HepG2 (cell line): Measurements from ENCODE around the gene RFTN1. TPM values are rescaled to one million over a fixed set of nuclear protein-coding genes. Genes with fewer than 3 reads are reported as not detected.

Experiments used
- ATAC-seq: fragments of 200-7000 bp; cut with Tn5 transposase; 3 replicates; pipeline ENCODE4 v1.9.1; 2020; ENCODE audit warnings: mild to moderate bottlenecking, moderate library complexity
- BruUV-seq: library from RNA; stranded (reverse); fragments of 400-500 nt; replicated peaks from 2 replicates; lab custom pipeline; 2021; lab: Mats Ljungman, UMichigan
- CTCF ChIA-PET: fragments of 300-600 bp; formaldehyde crosslinking; extraction: SDS; loops from one replicate; lab custom pipeline; 2021; ENCODE audit warnings: low total read pairs, inconsistent platforms, low intra/inter-chr PET ratio; lab: Yijun Ruan, JAX
- POLR2A ChIA-PET: fragments of 350-600 bp; sonication (Branson Sonifier 250); formaldehyde crosslinking; loops from one replicate; lab custom pipeline; 2020; ENCODE audit warnings: antibody characterized with exemption, inconsistent platforms; lab: Yijun Ruan, JAX
- DNase-seq: peaks from one replicate; pipeline ENCODE4 v3.0.0-alpha.2; 2015; ENCODE audit warnings: low spot score
- FAIRE-seq: peaks from 3 replicates; lab custom pipeline; 2011; peaks lifted over from hg19 to GRCh38; lab: Jason Lieb, UNC
- H2AFZ ChIP-seq: one replicate; pipeline ENCODE4 v1.6.1; 2011; ENCODE audit warnings: low read length, inconsistent platforms
- H3K27ac ChIP-seq: fragments of 300-600 bp; 3 replicates; pipeline ENCODE4 v1.8.0; 2011; ENCODE audit warnings: mixed run types, mild to moderate bottlenecking, mixed read lengths, low read length, inconsistent platforms; ENCODE audit not compliant: insufficient read depth; ENCODE audit errors: extremely low read length
- H3K27me3 ChIP-seq, 2 experiments: fragments of 200-600 bp in 1 of 2; 2 replicates in 1 of 2; 3 replicates in 1 of 2; pipeline versions ENCODE4 v1.6.0 to v1.8.0; 2011; ENCODE audit warnings: low read length in 2 of 2, mild to moderate bottlenecking in 2 of 2, moderate library complexity in 2 of 2, inconsistent platforms in 1 of 2; ENCODE audit not compliant: insufficient read depth in 2 of 2, control insufficient read depth in 1 of 2
- H3K36me3 ChIP-seq, 2 experiments: fragments of 200-600 bp in 1 of 2; replicated peaks in 1 of 2; 2 replicates in 1 of 2; 3 replicates in 1 of 2; pipeline versions ENCODE4 v1.5.1 to v1.8.0; 2011; ENCODE audit warnings: low read length in 2 of 2, inconsistent platforms in 1 of 2; ENCODE audit not compliant: insufficient read depth in 2 of 2, control insufficient read depth in 1 of 2
- H3K4me1 ChIP-seq: 2 replicates; pipeline ENCODE4 v1.5.1; 2012; ENCODE audit warnings: low read length, inconsistent platforms; ENCODE audit not compliant: insufficient read depth
- H3K4me2 ChIP-seq: 2 replicates; pipeline ENCODE4 v1.6.0; 2011; ENCODE audit warnings: low read depth, low read length, inconsistent platforms
- H3K4me3 ChIP-seq, 3 experiments: fragments of 200-600 bp in 1 of 3; sonication (generic), shearing (Covaris generic) in 1 of 3; replicated peaks in 1 of 3; 2 replicates each; pipeline ENCODE4 v1.5.1; 2011 to 2016; ENCODE audit warnings: low read length in 3 of 3, inconsistent platforms in 2 of 3, low read depth in 2 of 3, mild to moderate bottlenecking in 2 of 3, control low read depth in 1 of 3, mixed read lengths in 1 of 3; ENCODE audit not compliant: insufficient read depth in 1 of 3
- H3K79me2 ChIP-seq: one replicate; pipeline ENCODE4 v1.6.1; 2011; ENCODE audit warnings: low read length, inconsistent platforms; ENCODE audit not compliant: insufficient read depth
- H3K9ac ChIP-seq: 2 replicates; pipeline ENCODE4 v1.6.0; 2011; ENCODE audit warnings: mild to moderate bottlenecking, low read depth, low read length, inconsistent platforms; ENCODE audit not compliant: insufficient read depth
- H3K9me3 ChIP-seq: 2 replicates; pipeline ENCODE4 v1.5.1; 2012; ENCODE audit warnings: mild to moderate bottlenecking, low read length
- H4K20me1 ChIP-seq: 2 replicates; pipeline ENCODE4 v1.6.0; 2011; ENCODE audit warnings: inconsistent platforms, mild to moderate bottlenecking, low read length, moderate library complexity; ENCODE audit not compliant: insufficient read depth
- EEA1 ChIP-seq: sonication (generic); formaldehyde crosslinking; IDR thresholded peaks from 2 replicates; pipeline ENCODE4 v1.5.1; 2020; ENCODE audit warnings: mild to moderate bottlenecking, missing genetic modification reagents, borderline replicate concordance
- ESRRA ChIP-seq: sonication (generic); formaldehyde crosslinking; IDR thresholded peaks from 2 replicates; pipeline ENCODE4 v1.5.1; 2020; ENCODE audit warnings: mild to moderate bottlenecking, low read depth, missing genetic modification reagents
- FOSL1 ChIP-seq: sonication (generic); formaldehyde crosslinking; IDR thresholded peaks from 2 replicates; pipeline ENCODE4 v1.9.0; 2021; ENCODE audit warnings: missing genetic modification reagents, borderline replicate concordance
- KDM2A ChIP-seq: sonication (generic); formaldehyde crosslinking; IDR thresholded peaks from 2 replicates; pipeline ENCODE4 v1.4.0; 2020; ENCODE audit warnings: low read depth, missing genetic modification reagents, borderline replicate concordance
- KLF16 ChIP-seq, 2 experiments: sonication (generic) in 1 of 2; formaldehyde crosslinking in 1 of 2; IDR thresholded peaks; 2 replicates each; pipeline versions ENCODE4 v1.6.1 to v1.8.0; 2016 to 2023; ENCODE audit warnings: missing genetic modification reagents in 2 of 2, missing compliant biosample characterization in 1 of 2
- MEF2D ChIP-seq: sonication (generic); formaldehyde crosslinking; IDR thresholded peaks from 2 replicates; pipeline ENCODE4 v1.5.1; 2020; ENCODE audit warnings: mild to moderate bottlenecking, missing genetic modification reagents
- NFYB ChIP-seq: sonication (generic); formaldehyde crosslinking; IDR thresholded peaks from 2 replicates; pipeline ENCODE4 v1.4.0; 2020; ENCODE audit warnings: missing genetic modification reagents
- PAF1 ChIP-seq: IDR thresholded peaks from 2 replicates; pipeline ENCODE4 v1.6.1; 2016; ENCODE audit warnings: missing genetic modification reagents, missing compliant biosample characterization
- PLRG1 ChIP-seq: fragments of 450-650 bp; conservative IDR thresholded peaks from 2 replicates; pipeline ENCODE4 v1.6.1; 2016
- PTBP1 ChIP-seq: fragments of 200-400 bp; formaldehyde crosslinking; IDR thresholded peaks from 2 replicates; pipeline ENCODE4 v1.6.1; 2018; ENCODE audit warnings: low read length, low read depth; ENCODE audit not compliant: poor library complexity, severe bottlenecking
- RCOR2 ChIP-seq: IDR thresholded peaks from 2 replicates; pipeline ENCODE4 v1.6.1; 2016; ENCODE audit warnings: missing biosample characterization, missing genetic modification reagents
- SP2 ChIP-seq: sonication (generic); formaldehyde crosslinking; IDR thresholded peaks from 2 replicates; pipeline ENCODE4 v1.5.1; 2020; ENCODE audit warnings: mild to moderate bottlenecking, missing genetic modification reagents
- THYN1 ChIP-seq: sonication (generic); formaldehyde crosslinking; IDR thresholded peaks from 2 replicates; pipeline ENCODE4 v1.8.1; 2023; ENCODE audit warnings: low read depth, mild to moderate bottlenecking, moderate library complexity, missing genetic modification reagents, borderline replicate concordance
- XRCC5 ChIP-seq: fragments of 200-400 bp; formaldehyde crosslinking; optimal IDR thresholded peaks from 2 replicates; pipeline ENCODE3; 2017; ENCODE audit warnings: mild to moderate bottlenecking, low read length
- ZNF205 ChIP-seq: IDR thresholded peaks from 2 replicates; pipeline ENCODE4 v1.6.1; 2018; ENCODE audit warnings: missing biosample characterization, missing genetic modification reagents
- ZNF383 ChIP-seq: sonication (generic); formaldehyde crosslinking; IDR thresholded peaks from 2 replicates; pipeline ENCODE4 v1.4.0; 2020; ENCODE audit warnings: missing genetic modification reagents, mild to moderate bottlenecking, borderline replicate concordance
- ZNF446 ChIP-seq: sonication (generic); formaldehyde crosslinking; IDR thresholded peaks from 2 replicates; pipeline ENCODE4 v1.5.0; 2020; ENCODE audit warnings: mild to moderate bottlenecking, missing genetic modification reagents
- ZNF451 ChIP-seq: sonication (generic); formaldehyde crosslinking; IDR thresholded peaks from 2 replicates; pipeline ENCODE4 v1.5.0; 2020; ENCODE audit warnings: mild to moderate bottlenecking, missing genetic modification reagents
- ZNF510 ChIP-seq: sonication (generic); formaldehyde crosslinking; IDR thresholded peaks from 2 replicates; pipeline ENCODE4 v1.4.0; 2020; ENCODE audit warnings: low read depth, mild to moderate bottlenecking, missing genetic modification reagents
- ZNF569 ChIP-seq: sonication (generic); formaldehyde crosslinking; IDR thresholded peaks from 2 replicates; pipeline ENCODE4 v1.5.0; 2020; ENCODE audit warnings: mild to moderate bottlenecking, missing genetic modification reagents, moderate library complexity, borderline replicate concordance
- ZNF781 ChIP-seq: sonication (generic); formaldehyde crosslinking; IDR thresholded peaks from 2 replicates; pipeline ENCODE4 v1.5.1; 2020; ENCODE audit warnings: borderline replicate concordance, mild to moderate bottlenecking, missing genetic modification reagents; ENCODE audit errors: not compliant biosample characterization
- WGBS: methylation state at CpG from one replicate; pipeline ENCODE4 v1.1.6; 2017; ENCODE audit warnings: low lambda C conversion rate; 5-methylcytosine and 5-hydroxymethylcytosine counted together
- in situ Hi-C: cut with HindIII; loops from 2 replicates; pipeline ENCODE4 v1.10.0; 2017; ENCODE audit warnings: low pct_unique_long_range_greater_than_20kb; ENCODE audit not compliant: extremely low pct_ligation_motif_present
- intact Hi-C: fragments of 100-400 bp; cut with micrococcal nuclease; formaldehyde crosslinking; loops from one replicate; pipeline ENCODE4 v1.10.0; 2022; ENCODE audit not compliant: unreplicated experiment
- polyA plus RNA-seq, 8 experiments: library from polyadenylated mRNA; depleted of rRNA in 3 of 8; stranded (reverse) in 7 of 8; unstranded in 1 of 8; fragments of >200 nt; fragmentation: Illumina TruSeq in 4 of 8; extraction: Trizol in 4 of 8; gene quantifications; 2 replicates each; pipeline versions ENCODE4 v1.2.1 to v1.2.3, GENCODE V29; 2011 to 2016; ENCODE audit warnings: low read depth in 4 of 8, missing spikeins in 1 of 8, mixed read lengths in 1 of 8; ENCODE audit not compliant: insufficient read depth in 1 of 8
- total RNA-seq, 5 experiments: library from RNA; depleted of rRNA; stranded (reverse); fragments of >200 nt; fragmentation: Illumina TruSeq; extraction: Trizol; gene quantifications; 2 replicates each; pipeline ENCODE4 v1.2.3, GENCODE V29; 2016; ENCODE audit warnings: low read depth in 1 of 5
- TF ChIP-seq, protein P1 (sequence below): sonication (generic); formaldehyde crosslinking; IDR thresholded peaks from 2 replicates; pipeline ENCODE4 v1.8.1; 2022; ENCODE audit warnings: mild to moderate bottlenecking, missing genetic modification reagents

Gene RFTN1
- total and polyA plus RNA-seq, 2 of the 13 experiments (the other 11 are each of a cell fraction or from before 2014, with no cell fraction given): not detected

DNA sequence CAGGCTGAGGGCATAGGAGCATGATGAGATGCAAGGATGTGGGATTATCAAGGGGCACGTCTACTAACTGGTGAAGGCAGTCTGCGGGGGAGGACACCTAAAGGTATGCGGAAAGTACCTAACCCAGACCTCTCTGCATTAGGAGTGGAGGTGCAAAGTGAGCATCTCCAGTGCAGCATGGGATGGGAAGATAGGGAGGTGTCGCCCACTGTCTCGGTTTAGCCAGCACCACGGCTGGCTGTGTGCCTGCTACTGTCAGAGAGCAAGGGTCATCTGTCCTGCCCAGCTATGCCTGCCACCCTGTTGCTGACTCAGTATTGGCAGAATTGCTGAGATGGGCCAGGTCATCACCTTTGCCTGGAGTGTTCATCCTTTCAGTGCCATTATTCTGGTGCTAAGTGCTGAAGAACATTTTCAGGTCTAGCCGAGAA, 208.4 kb downstream of the RFTN1 start (continued):
- no peak for TF ChIP-seq MEF2D (CRISPR knock-in tag)
- TF ChIP-seq PLRG1: no peak
- no peak for TF ChIP-seq ZNF781 (CRISPR knock-in tag)
- TF ChIP-seq, protein P1, sequence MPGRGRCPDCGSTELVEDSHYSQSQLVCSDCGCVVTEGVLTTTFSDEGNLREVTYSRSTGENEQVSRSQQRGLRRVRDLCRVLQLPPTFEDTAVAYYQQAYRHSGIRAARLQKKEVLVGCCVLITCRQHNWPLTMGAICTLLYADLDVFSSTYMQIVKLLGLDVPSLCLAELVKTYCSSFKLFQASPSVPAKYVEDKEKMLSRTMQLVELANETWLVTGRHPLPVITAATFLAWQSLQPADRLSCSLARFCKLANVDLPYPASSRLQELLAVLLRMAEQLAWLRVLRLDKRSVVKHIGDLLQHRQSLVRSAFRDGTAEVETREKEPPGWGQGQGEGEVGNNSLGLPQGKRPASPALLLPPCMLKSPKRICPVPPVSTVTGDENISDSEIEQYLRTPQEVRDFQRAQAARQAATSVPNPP (CRISPR knock-in tag): no peak
- no peak for TF ChIP-seq FOSL1 (CRISPR knock-in tag)
- TF ChIP-seq PTBP1: no peak
- no peak for TF ChIP-seq ZNF569 (CRISPR knock-in tag)
- no peak for TF ChIP-seq ZNF383 (CRISPR knock-in tag)
- TF ChIP-seq ZNF205 (CRISPR knock-in tag): no peak
- no peak for TF ChIP-seq RCOR2 (CRISPR knock-in tag)
- TF ChIP-seq SP2 (CRISPR knock-in tag): no peak

DNA sequence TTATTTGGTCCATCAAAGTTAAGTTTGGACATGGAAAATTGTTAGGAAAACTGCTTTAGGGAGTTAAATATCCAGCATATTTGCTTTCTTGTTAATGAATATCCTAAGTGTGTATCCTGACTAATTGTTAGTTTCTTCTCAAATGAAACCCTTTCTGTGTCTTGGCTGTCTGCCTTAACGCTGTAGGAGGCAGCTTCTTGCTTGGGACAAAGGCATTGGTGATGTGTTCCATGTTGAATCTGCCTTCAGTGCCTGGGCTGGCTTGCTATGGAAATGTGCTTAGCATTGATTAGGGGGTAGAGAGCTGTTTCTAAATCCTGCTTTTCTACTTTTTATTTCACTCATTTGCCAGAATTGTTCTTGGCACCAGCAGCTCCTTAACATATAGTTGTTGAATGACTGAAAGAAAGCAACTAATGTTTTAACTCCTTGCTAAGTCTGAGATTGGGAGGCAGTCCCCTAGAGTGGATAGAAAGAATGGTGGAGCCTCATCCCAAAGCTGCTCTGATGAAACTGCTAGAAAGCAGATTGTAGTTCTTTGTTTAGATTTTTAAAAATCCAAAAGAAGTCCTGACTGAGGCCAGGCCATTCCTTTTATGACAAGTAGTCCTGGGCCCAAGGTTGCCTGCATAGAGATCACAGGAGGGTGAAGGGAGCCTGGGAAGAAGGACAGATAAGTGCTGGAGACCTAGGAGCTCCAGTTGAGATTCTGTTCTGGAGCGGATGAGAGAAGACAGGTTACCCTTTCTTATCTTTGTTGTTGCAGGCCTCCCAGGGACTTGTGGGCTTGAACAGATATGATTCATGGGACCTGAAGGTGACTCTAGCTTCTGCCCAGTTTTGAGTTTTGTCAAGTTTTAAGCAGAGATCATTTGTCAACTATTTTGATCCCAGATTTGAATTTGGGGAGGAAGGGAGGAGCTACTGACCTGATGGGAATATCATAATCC, 209.2 kb downstream of the RFTN1 start:
- intact Hi-C loops: no loop called here
- Histone ChIP-seq H3K27me3 (no peaks in the 10 kb centered on the region), H3K27ac (no peak overlapping the region), H3K4me3 (no peak overlapping the region), H3K9ac (no peak overlapping the region), H3K4me2 (no peak overlapping the region), H2AFZ (no peak overlapping the region), H3K4me1 (no peaks in the 10 kb centered on the region), H3K79me2 (peaks cover 2% of the 10 kb centered on the region), H4K20me1 (no peaks in the 10 kb centered on the region), H3K36me3 (peaks cover 12 to 62% of the 10 kb centered on the region in 2 experiments), H3K9me3 (no peaks in the 10 kb centered on the region)
- in situ Hi-C loops: no loop called here
- ChIA-PET CTCF (interaction anchor here (0.6 kb wide), 1 partner anchor 239 kb away, joined by 3 read pairs; no protein-coding TSS in a partner anchor), POLR2A (no interaction called here)
- DNase-seq: no peak
- no peak for ATAC-seq
- WGBS: 100% methylated on average over 2 of the region's 2 CpGs
- no TSS peak for BruUV-seq
- FAIRE-seq: no peak
- TF ChIP-seq ZNF451 (CRISPR knock-in tag) (no peak), XRCC5 (no peak), EEA1 (CRISPR knock-in tag) (no peak), KDM2A (CRISPR knock-in tag) (no peak), ZNF510 (CRISPR knock-in tag) (no peak), THYN1 (CRISPR knock-in tag) (no peak), NFYB (CRISPR knock-in tag) (no peak), KLF16 (CRISPR knock-in tag; IDR thresholded peaks at IDR 0.05) (no peak), ESRRA (CRISPR knock-in tag) (no peak), ZNF446 (CRISPR knock-in tag) (no peak), PAF1 (no peak)
